HG02970 (cell line): Measurements from ENCODE around the gene COBLL1.

Experiments used
- ATAC-seq: cut with Tn5 transposase; IDR thresholded peaks from one replicate; pipeline ENCODE4 v1.9.1; 2021; ENCODE audit warnings: mild to moderate bottlenecking, moderate library complexity, moderate number of reproducible peaks; ENCODE audit not compliant: unreplicated experiment, low FRiP score

Gene COBLL1

GRCh38 chr2:164826293-164827243 lies 15.1 kb downstream of the COBLL1 start:
- ATAC-seq: no peak

DNA sequence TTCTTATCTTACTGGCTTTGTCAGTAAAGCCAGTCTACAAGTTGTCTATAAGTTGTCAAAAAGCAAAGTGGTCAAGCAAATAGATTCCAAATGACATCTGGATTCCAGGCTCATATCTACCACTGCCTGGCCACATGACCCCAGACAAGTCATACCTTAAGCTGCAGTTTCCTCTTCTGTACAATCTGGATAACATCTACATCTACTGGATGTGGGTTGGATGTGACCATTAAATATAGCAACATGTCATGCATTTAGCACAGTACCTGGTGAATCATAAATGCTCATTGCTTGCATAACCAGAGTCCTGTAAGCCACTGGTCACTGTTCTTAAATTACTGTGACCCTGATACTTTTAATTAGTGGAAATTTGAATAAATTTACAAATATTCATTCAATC lies 16.8 kb downstream of the COBLL1 start:
- ATAC-seq: no peak

DNA sequence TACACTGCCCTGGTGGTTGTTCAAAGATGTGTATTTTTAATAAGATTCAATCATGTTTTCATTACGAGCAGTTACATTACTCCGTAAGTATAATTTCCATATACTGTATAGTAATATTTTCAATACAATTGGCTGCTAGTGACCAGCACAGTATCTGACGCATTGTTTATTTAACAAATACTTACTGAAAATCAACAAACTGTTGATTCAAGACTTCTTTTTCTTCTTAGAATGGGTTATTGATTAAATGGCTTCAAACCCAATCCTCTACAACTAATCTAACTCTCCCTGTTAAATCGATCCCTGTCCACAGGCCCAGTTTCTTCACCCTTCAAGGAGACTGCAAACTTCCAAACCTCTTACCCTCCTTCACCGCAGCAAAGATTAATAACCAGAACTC lies 18.5 kb downstream of the COBLL1 start:
- no peak for ATAC-seq

DNA sequence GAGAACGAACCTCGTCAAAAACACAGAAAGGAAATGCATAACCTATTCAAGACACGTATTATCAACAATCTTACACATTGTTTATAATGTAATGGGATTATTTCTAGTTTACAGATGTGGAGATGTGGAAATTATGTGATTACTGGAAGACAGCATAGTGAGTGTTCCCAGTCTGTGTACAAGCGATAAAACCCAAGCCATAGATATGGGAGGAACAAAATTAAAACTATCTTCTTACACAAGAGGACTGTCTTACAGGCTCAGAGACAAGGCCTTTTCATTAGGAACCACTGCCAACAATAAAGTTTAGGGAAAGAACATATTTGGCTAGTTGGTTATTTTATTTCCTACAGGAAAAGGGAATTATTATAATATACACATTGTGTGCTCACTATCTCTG lies 20.3 kb downstream of the COBLL1 start:
- no peak for ATAC-seq

DNA sequence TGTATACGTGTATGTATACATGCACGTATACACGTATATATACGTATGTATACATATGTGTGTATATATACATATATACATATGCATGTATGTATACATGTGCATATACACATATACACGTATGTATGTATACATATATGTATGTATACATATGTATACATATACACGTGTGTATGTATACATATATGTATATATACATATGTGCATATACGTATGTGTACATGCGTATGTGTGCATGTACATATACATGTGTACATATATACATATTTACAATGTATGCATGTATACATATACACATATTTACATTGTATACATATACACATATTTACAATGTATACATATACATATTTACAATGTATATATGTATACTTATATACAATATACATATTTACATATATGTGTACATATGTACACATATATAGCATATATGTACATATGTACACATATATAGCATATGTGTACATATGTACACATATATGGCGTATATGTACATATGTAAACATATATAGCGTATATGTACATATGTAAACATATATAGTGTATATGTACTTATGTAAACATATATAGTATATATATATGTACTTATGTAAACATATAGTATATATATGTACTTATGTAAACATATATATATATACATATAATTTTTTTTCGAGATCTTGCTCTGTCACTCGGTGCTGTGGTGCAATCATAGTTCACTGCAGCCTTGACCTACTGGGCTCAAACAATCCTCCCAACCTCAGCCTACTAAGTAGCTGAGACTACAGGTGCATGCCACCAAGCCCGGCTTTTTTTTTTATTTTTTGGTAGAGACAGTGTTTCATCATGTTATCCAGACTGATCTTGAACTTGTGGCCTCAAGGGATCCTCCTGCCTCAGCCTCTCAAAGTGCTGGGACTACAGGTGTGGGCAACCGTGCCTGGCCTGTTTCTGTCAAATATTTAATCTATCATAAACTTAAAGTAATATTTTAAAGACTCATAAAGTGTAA lies 23.2 kb downstream of the COBLL1 start:
- no peak for ATAC-seq

GRCh38 chr2:164816900-164817299 lies 24.7 kb downstream of the COBLL1 start:
- ATAC-seq: no peak

DNA sequence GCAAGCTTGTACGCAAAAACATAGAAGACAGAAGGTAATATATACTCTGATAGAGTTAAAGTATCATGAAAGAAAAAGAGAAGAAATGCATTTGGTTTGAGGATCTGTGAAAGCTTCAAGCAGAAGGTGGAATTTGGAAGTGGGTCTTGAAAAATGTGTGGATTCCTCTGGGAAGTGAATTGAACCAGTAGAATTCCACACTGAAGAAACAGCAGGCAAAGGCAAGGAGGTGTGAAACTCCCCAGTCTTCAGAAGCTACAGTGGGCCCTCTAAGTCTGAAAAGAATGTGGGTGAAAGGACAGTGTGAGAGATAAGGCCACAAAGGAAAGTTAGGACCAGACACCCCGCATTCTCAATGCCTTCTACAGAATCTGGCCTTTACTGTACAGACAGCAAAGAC lies 25.6 kb downstream of the COBLL1 start:
- no peak for ATAC-seq

- ATAC-seq: no peak
These were observed 26.4 kb downstream of the COBLL1 start for GRCh38 chr2:164815071-164815793.

- no peak for ATAC-seq
These were observed 28.1 kb downstream of the COBLL1 start for GRCh38 chr2:164813535-164813934.

DNA sequence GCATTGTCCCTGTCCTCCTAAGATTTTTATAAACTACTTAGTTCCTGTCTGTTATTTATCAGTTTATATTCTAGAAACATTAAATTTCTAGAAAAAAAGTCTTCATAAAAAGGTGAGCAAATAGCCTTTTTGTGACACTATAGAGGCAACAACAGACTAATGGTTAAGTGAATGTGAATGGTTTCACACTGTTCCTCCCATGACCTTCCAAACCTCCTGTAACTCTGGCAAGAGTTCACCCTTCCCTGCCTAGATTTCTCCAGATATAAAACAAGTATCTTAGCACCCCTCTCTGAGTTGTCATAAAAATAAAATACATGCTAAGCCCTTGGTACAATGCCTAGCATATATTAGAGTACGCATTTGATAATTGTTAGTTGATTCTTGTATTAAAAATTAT lies 29.2 kb downstream of the COBLL1 start:
- ATAC-seq: no peak

- no peak for ATAC-seq
These were observed 29.8 kb downstream of the COBLL1 start for GRCh38 chr2:164811819-164812218.

DNA sequence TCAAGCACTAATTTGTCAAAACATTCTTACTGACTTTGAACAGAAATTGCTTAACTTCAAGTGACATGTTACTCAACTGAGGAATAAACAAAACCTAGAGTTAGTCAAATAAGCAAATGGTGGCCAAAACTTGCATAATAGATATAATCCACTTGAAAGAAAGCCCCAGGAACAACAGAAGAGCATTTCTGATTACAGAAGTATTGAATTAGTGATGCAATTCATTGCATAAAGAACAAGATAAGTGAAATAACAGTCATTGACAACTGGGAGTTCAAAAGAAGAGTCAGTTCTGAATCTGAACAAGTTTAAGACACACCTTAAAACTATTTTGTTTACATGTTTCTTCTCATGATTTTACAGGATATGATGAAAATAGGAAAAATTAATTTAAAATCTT lies 30.8 kb downstream of the COBLL1 start:
- no peak for ATAC-seq

DNA sequence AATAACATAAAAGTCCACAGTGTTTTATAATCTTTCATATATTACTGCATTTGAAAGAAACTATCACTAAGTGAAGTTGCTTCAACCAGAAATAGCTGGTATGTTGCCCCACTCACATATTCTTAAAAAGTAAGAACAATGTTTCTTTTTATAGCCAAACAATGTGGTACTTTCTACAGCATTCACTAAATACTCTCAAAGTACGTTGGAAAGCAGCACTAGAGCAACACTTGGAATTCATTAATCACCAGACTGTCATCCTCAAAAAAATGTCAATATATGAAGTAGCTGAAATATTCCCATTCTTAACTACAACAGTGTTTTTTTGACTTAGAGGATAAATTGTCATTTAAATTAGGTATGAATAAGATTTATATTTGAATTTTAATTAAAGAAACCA lies 32.8 kb downstream of the COBLL1 start:
- no peak for ATAC-seq

DNA sequence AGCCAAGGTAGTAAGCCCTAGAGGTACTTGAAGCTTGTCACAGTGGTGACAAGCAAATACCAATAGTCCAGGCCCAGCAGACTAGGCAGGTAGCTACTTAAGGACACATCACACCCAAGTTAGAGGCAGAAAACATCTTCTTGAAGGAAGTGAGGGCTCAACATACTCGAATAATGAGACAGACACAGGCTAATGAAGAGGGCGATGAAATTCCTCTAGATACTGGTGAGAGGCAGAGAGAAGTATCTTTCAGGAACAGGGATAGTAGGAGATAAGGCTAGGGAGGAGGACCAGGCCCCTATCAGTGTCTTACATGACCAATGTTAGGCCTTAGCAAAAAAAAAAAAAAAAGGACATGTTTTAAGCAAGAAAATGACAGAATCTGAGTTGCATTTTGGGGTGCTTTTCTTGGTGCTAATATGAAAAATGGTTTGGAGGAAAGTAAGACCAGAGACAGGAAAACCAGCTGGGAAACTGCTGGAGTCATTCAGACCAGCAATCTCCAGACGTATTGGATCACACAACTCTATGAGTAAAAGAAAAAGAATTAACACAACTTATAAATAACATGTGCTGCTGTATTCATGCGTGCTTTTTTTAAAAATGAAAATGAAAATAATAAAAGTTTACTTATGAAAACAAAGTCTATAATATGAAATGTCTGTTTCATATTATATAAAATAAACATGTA lies 37.7 kb downstream of the COBLL1 start:
- no peak for ATAC-seq

GRCh38 chr2:164802095-164802707 lies 39.4 kb downstream of the COBLL1 start:
- no peak for ATAC-seq

- ATAC-seq: no peak
These were observed 41.1 kb downstream of the COBLL1 start for GRCh38 chr2:164800572-164800971.

GRCh38 chr2:164797627-164798026 lies 44.0 kb downstream of the COBLL1 start:
- no peak for ATAC-seq

DNA sequence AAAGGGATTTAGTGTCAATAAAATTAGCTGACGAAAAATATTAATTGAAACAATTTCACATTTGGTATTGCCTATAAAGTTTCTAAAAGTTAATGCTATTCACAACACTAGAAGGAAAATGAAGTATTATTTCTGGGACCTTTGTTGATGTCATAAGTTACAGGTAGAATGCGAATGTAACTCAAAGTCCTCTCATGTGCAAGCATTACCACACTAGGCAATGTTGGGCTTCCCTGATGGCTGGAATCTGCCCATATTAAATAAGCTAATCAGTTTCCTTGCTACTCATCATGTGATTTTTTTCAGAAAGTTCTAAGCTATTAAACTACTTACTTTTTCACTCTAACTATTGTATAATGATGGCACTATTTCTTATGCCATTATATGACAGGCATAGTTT lies 44.6 kb downstream of the COBLL1 start:
- no peak for ATAC-seq

DNA sequence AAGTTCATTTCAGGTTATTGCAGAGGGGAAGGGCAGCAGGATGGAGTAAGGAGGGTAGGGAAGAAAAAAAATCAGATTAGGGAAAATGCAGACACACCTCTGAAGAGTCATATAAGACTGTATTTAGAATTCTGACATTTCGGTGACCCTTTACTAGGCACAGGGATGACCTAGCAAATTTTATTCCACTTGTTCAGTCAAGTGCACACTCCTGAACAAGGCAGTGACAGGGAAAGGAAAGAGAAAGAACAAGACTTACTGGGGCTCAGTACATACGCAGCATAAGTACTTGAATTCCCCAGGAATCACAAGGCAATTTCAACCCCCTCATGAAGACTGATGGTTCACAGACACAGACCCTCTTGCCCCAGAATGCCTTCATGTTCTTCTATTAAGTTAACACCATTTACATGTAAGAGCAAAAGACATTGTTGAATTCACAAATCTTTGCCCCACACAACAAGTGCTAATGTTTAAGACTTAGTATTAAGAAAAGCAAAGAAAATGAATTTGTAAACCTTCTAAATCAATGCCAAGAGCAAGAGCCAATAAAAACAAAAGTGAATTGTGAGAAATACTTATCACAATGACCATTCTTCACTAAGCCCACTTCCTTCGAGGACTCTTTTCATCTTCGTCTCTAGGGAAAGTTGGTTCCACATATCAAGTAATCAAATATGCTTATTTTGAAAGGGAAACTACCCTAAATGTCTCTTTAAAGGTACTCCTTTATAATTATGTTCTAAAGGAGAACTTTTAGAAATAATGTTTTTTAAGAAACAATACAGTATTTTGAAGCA lies 47.0 kb downstream of the COBLL1 start:
- ATAC-seq: no peak
